H1 (cell line): Measurements from ENCODE around the gene EEIG2. TPM values are rescaled to one million over a fixed set of nuclear protein-coding genes. Genes with fewer than 3 reads are reported as not detected.

Experiments used
- CTCF ChIA-PET: fragments of 300-600 bp; sonication (Branson Sonifier 250); formaldehyde crosslinking; loops from one replicate; lab custom pipeline; 2021; ENCODE audit not compliant: partially characterized antibody; lab: Charles Lee
- POLR2A ChIA-PET: fragments of 300-600 bp; sonication (Branson Sonifier 250); formaldehyde crosslinking; loops from one replicate; lab custom pipeline; 2021; ENCODE audit warnings: inconsistent platforms; ENCODE audit not compliant: partially characterized antibody; lab: Charles Lee
- DNase-seq, 2 experiments: peaks; one replicate each; pipeline versions ENCODE4 v3.0.0 to v3.0.0-alpha.2; 2010 to 2022; ENCODE audit warnings: low spot score in 2 of 2, low read depth in 1 of 2, mixed read lengths in 1 of 2
- FAIRE-seq: peaks from 2 replicates; lab custom pipeline; 2011; peaks lifted over from hg19 to GRCh38; lab: Jason Lieb, UNC
- H2AFZ ChIP-seq: 2 replicates; pipeline ENCODE4 v1.8.1; 2012; ENCODE audit warnings: low read length, inconsistent platforms
- H2AK5ac ChIP-seq: 2 replicates; pipeline ENCODE4 v1.6.1; 2013; ENCODE audit warnings: low read depth, low read length
- H2BK120ac ChIP-seq: replicated peaks from 2 replicates; pipeline ENCODE3; 2013; ENCODE audit warnings: low read depth, low read length, inconsistent platforms
- H2BK12ac ChIP-seq: 2 replicates; pipeline ENCODE4 v1.6.1; 2013; ENCODE audit warnings: low read depth, low read length
- H2BK15ac ChIP-seq: 2 replicates; pipeline ENCODE4 v1.6.1; 2013; ENCODE audit warnings: low read length
- H2BK20ac ChIP-seq: 2 replicates; pipeline ENCODE4 v1.6.1; 2013; ENCODE audit warnings: low read length
- H2BK5ac ChIP-seq: 2 replicates; pipeline ENCODE4 v1.6.1; 2013; ENCODE audit warnings: low read depth, low read length
- H3K14ac ChIP-seq: 2 replicates; pipeline ENCODE4 v1.6.1; 2013; ENCODE audit warnings: inconsistent platforms; ENCODE audit not compliant: insufficient read length
- H3K18ac ChIP-seq: 2 replicates; pipeline ENCODE4 v1.6.1; 2013; ENCODE audit warnings: low read length; ENCODE audit errors: extremely low read depth
- H3K23ac ChIP-seq: 2 replicates; pipeline ENCODE4 v1.6.1; 2013; ENCODE audit warnings: inconsistent platforms; ENCODE audit not compliant: insufficient read length
- H3K23me2 ChIP-seq: 2 replicates; pipeline ENCODE4 v1.6.1; 2013; ENCODE audit warnings: low read depth, low read length
- H3K27ac ChIP-seq: 2 replicates; pipeline ENCODE4 v1.6.1; 2011; ENCODE audit warnings: low read depth, low read length, inconsistent platforms
- H3K27me3 ChIP-seq, 4 experiments: replicated peaks in 1 of 4; 1 replicate in 1 of 4; 2 replicates in 3 of 4; pipeline versions ENCODE4 v1.6.1 to v1.8.1; 2011 to 2013; ENCODE audit warnings: low read length in 3 of 4, mild to moderate bottlenecking in 3 of 4, inconsistent platforms in 2 of 4, mixed read lengths in 2 of 4, moderate library complexity in 1 of 4; ENCODE audit not compliant: control insufficient read depth in 3 of 4, insufficient read depth in 3 of 4; ENCODE audit errors: extremely low read depth in 1 of 4
- H3K36me3 ChIP-seq, 4 experiments: 2 replicates each; pipeline versions ENCODE4 v1.6.1 to v1.8.1; 2011 to 2013; ENCODE audit warnings: mild to moderate bottlenecking in 4 of 4, low read length in 3 of 4, moderate library complexity in 2 of 4, control low read depth in 1 of 4, inconsistent platforms in 1 of 4; ENCODE audit not compliant: insufficient read depth in 4 of 4, control insufficient read depth in 2 of 4
- H3K4ac ChIP-seq: replicated peaks from 2 replicates; pipeline ENCODE3; 2013; ENCODE audit warnings: low read length, low read depth, mixed read lengths, inconsistent platforms; ENCODE audit not compliant: insufficient read length
- H3K4me1 ChIP-seq, 4 experiments: replicated peaks in 1 of 4; 1 replicate in 1 of 4; 2 replicates in 3 of 4; pipeline versions ENCODE4 v1.6.1 to v1.8.1; 2011 to 2013; ENCODE audit warnings: low read length in 3 of 4, inconsistent platforms in 2 of 4, mixed read lengths in 1 of 4; ENCODE audit not compliant: insufficient read depth in 4 of 4, control insufficient read depth in 3 of 4
- H3K4me2 ChIP-seq, 2 experiments: 2 replicates each; pipeline versions ENCODE4 v1.6.1 to v1.8.1; 2011 to 2013; ENCODE audit warnings: low read depth in 2 of 2, low read length in 2 of 2, control low read depth in 1 of 2, inconsistent platforms in 1 of 2, mild to moderate bottlenecking in 1 of 2; ENCODE audit not compliant: insufficient read depth in 1 of 2
- H3K4me3 ChIP-seq, 4 experiments: fragments of 200-600, 300-600 bp in 1 of 4; sonication (generic), shearing (Covaris generic), sonication (Bioruptor Twin) in 1 of 4; 2 replicates each; pipeline versions ENCODE4 v1.5.1 to v1.8.1; 2011 to 2016; ENCODE audit warnings: low read length in 4 of 4, low read depth in 3 of 4, control low read depth in 2 of 4, inconsistent platforms in 2 of 4, mild to moderate bottlenecking in 2 of 4, mixed read lengths in 1 of 4, moderate library complexity in 1 of 4; ENCODE audit not compliant: insufficient read depth in 2 of 4; ENCODE audit errors: extremely low read depth in 1 of 4
- H3K56ac ChIP-seq: replicated peaks from 2 replicates; pipeline ENCODE3; 2013; ENCODE audit warnings: low read depth, mild to moderate bottlenecking, mixed read lengths, low read length, inconsistent platforms; ENCODE audit not compliant: insufficient read length
- H3K79me1 ChIP-seq: 2 replicates; pipeline ENCODE4 v1.6.1; 2013; ENCODE audit warnings: low read depth, low read length, control low read depth
- H3K79me2 ChIP-seq, 2 experiments: 2 replicates each; pipeline versions ENCODE4 v1.6.1 to v1.8.1; 2012 to 2013; ENCODE audit warnings: low read length in 2 of 2, mild to moderate bottlenecking in 2 of 2, inconsistent platforms in 1 of 2; ENCODE audit not compliant: insufficient read depth in 2 of 2, control insufficient read depth in 1 of 2
- H3K9ac ChIP-seq, 4 experiments: replicated peaks in 1 of 4; 1 replicate in 1 of 4; 2 replicates in 3 of 4; pipeline versions ENCODE4 v1.6.1 to v1.8.1; 2011 to 2013; ENCODE audit warnings: low read depth in 3 of 4, low read length in 3 of 4, control low read depth in 2 of 4, mild to moderate bottlenecking in 2 of 4, moderate library complexity in 2 of 4, inconsistent platforms in 1 of 4; ENCODE audit errors: extremely low read depth in 1 of 4
- H3K9me3 ChIP-seq, 2 experiments: 2 replicates each; pipeline versions ENCODE4 v1.6.1 to v1.8.1; 2012 to 2013; ENCODE audit warnings: mild to moderate bottlenecking in 2 of 2, moderate library complexity in 2 of 2, control low read depth in 1 of 2, inconsistent platforms in 1 of 2, low read depth in 1 of 2, low read length in 1 of 2, mixed read lengths in 1 of 2; ENCODE audit not compliant: insufficient read depth in 2 of 2
- H4K20me1 ChIP-seq, 2 experiments: replicated peaks in 1 of 2; 2 replicates each; pipeline versions ENCODE3 to v1.8.1; 2011 to 2013; ENCODE audit warnings: inconsistent platforms in 2 of 2, low read length in 2 of 2, mild to moderate bottlenecking in 1 of 2; ENCODE audit not compliant: insufficient read depth in 2 of 2, control insufficient read depth in 1 of 2
- H4K5ac ChIP-seq: 2 replicates; pipeline ENCODE4 v1.6.1; 2013; ENCODE audit warnings: low read length, low read depth, mixed read lengths, inconsistent platforms; ENCODE audit not compliant: insufficient read length
- H4K8ac ChIP-seq: 2 replicates; pipeline ENCODE4 v1.8.0; 2013; ENCODE audit warnings: mild to moderate bottlenecking, moderate library complexity, low read length, inconsistent platforms; ENCODE audit not compliant: insufficient read depth; ENCODE audit errors: extremely low read depth
- H4K91ac ChIP-seq: replicated peaks from 2 replicates; pipeline ENCODE3; 2013; ENCODE audit warnings: low read length, mixed read lengths, inconsistent platforms; ENCODE audit not compliant: insufficient read length
- CEBPB ChIP-seq: IDR thresholded peaks from 2 replicates; pipeline ENCODE4 v1.6.1; 2012; ENCODE audit warnings: low read depth, low read length
- KDM1A ChIP-seq: fragments of 200-600, 300-600 bp; sonication (generic); IDR thresholded peaks from 2 replicates; pipeline ENCODE4 v1.7.1; 2016; ENCODE audit warnings: mild to moderate bottlenecking, low read length, borderline replicate concordance
- POLR2A ChIP-seq, 2 experiments: IDR thresholded peaks; 1 replicate in 1 of 2; 2 replicates in 1 of 2; pipeline ENCODE4 v1.6.1; 2011; ENCODE audit warnings: low read depth in 2 of 2, low read length in 2 of 2, mild to moderate bottlenecking in 2 of 2; ENCODE audit errors: control extremely low read depth in 1 of 2
- RNF2 ChIP-seq: fragments of 200-900, 300-1000 bp; sonication (generic); IDR thresholded peaks from 2 replicates; pipeline ENCODE4 v1.7.1; 2016; ENCODE audit warnings: borderline replicate concordance, low read depth, mild to moderate bottlenecking, antibody characterized with exemption, low read length; ENCODE audit not compliant: poor library complexity, severe bottlenecking; ENCODE audit errors: missing control alignments
- SIN3A ChIP-seq, 2 experiments: IDR thresholded peaks in 1 of 2; conservative IDR thresholded peaks in 1 of 2; 2 replicates each; pipeline ENCODE4 v1.6.1; 2011 to 2012; ENCODE audit warnings: low read length in 2 of 2, improper control_type of control experiment in 1 of 2, low read depth in 1 of 2, mild to moderate bottlenecking in 1 of 2
- TEAD4 ChIP-seq: IDR thresholded peaks from 2 replicates; pipeline ENCODE4 v1.6.1; 2012; ENCODE audit warnings: low read depth, low read length, inconsistent platforms, mixed read lengths
- WGBS, 2 experiments: shearing (Covaris generic) in 1 of 2; methylation state at CpG; one replicate each; pipeline versions ENCODE4 v1.1.6 to v1.1.7; 2013 to 2015; ENCODE audit warnings: low lambda C conversion rate in 2 of 2, mixed read lengths in 2 of 2, inconsistent platforms in 1 of 2, low coverage in 1 of 2, missing lambda C conversion rate in 1 of 2; ENCODE audit not compliant: insufficient replicate concordance in 2 of 2, insufficient coverage in 1 of 2, insufficient read length in 1 of 2; ENCODE audit errors: extremely low coverage in 1 of 2, missing lambda C conversion rate in 1 of 2; 5-methylcytosine and 5-hydroxymethylcytosine counted together
- polyA plus RNA-seq, 7 experiments: library from polyadenylated mRNA; depleted of rRNA in 3 of 7; stranded (reverse) in 5 of 7; unstranded in 2 of 7; fragments of >200 nt in 5 of 7; fragments of 200-250 nt in 2 of 7; gene quantifications; 1 replicate in 5 of 7; 2 replicates in 1 of 7; 4 replicates in 1 of 7; pipeline versions ENCODE4 v1.2.1 to v1.2.3, GENCODE V29; 2011 to 2013; ENCODE audit warnings: missing spikeins in 2 of 7, mixed read lengths in 2 of 7
- total RNA-seq: library from RNA; stranded (reverse); fragmentation: NEBNext Ultra II Directional; extraction: Animal tissue kit (Norgen Biotek cat#: 25700); gene quantifications from 2 replicates; pipeline ENCODE4 v1.2.1, GENCODE V29; 2021

The EEIG2 gene
- total and polyA plus RNA-seq, 2 of the 8 experiments (the other 6 are each of a cell fraction or from before 2014, with no cell fraction given), result 6.1 to 20.1 TPM

- ChIA-PET CTCF (interaction anchor here (1.0 kb wide), 1 partner anchor 53 kb away, joined by 3 read pairs; no protein-coding TSS in a partner anchor), POLR2A (no interaction called here)
- Histone ChIP-seq H3K79me2 (peaks cover 0 to 29% of the 10 kb centered on the region in 2 experiments; a peak in 2 of 4 replicates), H2AFZ (no peak overlapping the region), H4K5ac (no peak overlapping the region), H3K9me3 (no peaks in the 10 kb centered on the region), H3K9ac (no peak overlapping the region), H3K4me3 (no peak overlapping the region), H3K23me2 (no peaks in the 10 kb centered on the region), H3K36me3 (no peaks in the 10 kb centered on the region), H2AK5ac (no peak overlapping the region), H3K56ac (no peak overlapping the region), H2BK120ac (no peak overlapping the region), H3K79me1 (peaks cover 2% of the 10 kb centered on the region; the same call in 1 of the 2 replicates), H4K20me1 (peaks cover 2 to 3% of the 10 kb centered on the region in 2 experiments), H3K18ac (no peak overlapping the region), H2BK5ac (no peak overlapping the region), H3K23ac (no peak overlapping the region), H3K27ac (no peak overlapping the region), H3K4me1 (peaks cover 0 to 2% (median 0%) of the 10 kb centered on the region in 4 experiments; a peak in 1 of 7 replicates), H4K91ac (no peak overlapping the region), H3K4me2 (no peak overlapping the region), H2BK15ac (no peak overlapping the region), H3K27me3 (no peaks in the 10 kb centered on the region), H2BK20ac (no peak overlapping the region), H3K14ac (no peak overlapping the region), H4K8ac (no peak overlapping the region), H3K4ac (no peak overlapping the region), H2BK12ac (no peak overlapping the region)
- TF ChIP-seq CEBPB (no peak), SIN3A (conservative IDR thresholded peaks at IDR 0.05 in 1 of 2, IDR thresholded peaks at IDR 0.05 in 1 of 2; ENCODE audit: low read depth in 1 of 2, low read length in 2 of 2) (no peak), RNF2 (no peak), TEAD4 (no peak), KDM1A (no peak), POLR2A (IDR thresholded peaks at IDR 0.05; ENCODE audit: control extremely low read depth in 1 of 2, low read depth in 2 of 2, low read length in 2 of 2) (no peak)
- no peak for DNase-seq
- 91% methylated on average over 5 of the region's 5 CpGs; no CpG with 5 or more reads in 1 of the 2 experiments for WGBS, 2 experiments
- FAIRE-seq, result no peak
Observed at GRCh38 chr1:108592030-108592759, 32.3 kb downstream of the EEIG2 start.
